ENCODE measurements around the gene SLC25A31.

The SLC25A31 gene

GRCh38 chr4:127730142-127730913 is at the start of gene SLC25A31:
Gene SLC25A31, plus strand, starts transcription at chr4:127730400. Its CDS starts 146 bp downstream, at chr4:127730546.
- no peak within 1 kb of the TSS for H3K27ac Mint-ChIP-seq
- no peak within 1 kb of the TSS for H3K4me3 Mint-ChIP-seq
- no peaks in the 10 kb centered on the region for H3K4me1 Mint-ChIP-seq
- H3K9me3 Mint-ChIP-seq: no peaks in the 10 kb centered on the region
- no peaks in the 10 kb centered on the region for H3K27me3 Mint-ChIP-seq (ENCODE audit: low read depth)
- no peak for TF ChIP-seq CTCF (IDR thresholded peaks at IDR 0.05; ENCODE audit: unreplicated experiment in 3 of 3)
- H3K36me3 Mint-ChIP-seq (ENCODE audit: low read depth): no peaks in the 10 kb centered on the region

- Mint-ChIP-seq H3K27ac (no peak overlapping the region), H3K4me3 (no peak overlapping the region), H3K36me3 (ENCODE audit: low read depth) (peaks cover 45% of the 10 kb centered on the region), H3K9me3 (no peaks in the 10 kb centered on the region), H3K27me3 (ENCODE audit: low read depth) (no peaks in the 10 kb centered on the region), H3K4me1 (no peaks in the 10 kb centered on the region)
- TF ChIP-seq CTCF (IDR thresholded peaks at IDR 0.05; ENCODE audit: unreplicated experiment in 3 of 3): no peak
These were observed 44.9 kb upstream of the SLC25A31 start for GRCh38 chr4:127685292-127685691.

GRCh38 chr4:127686658-127687057 is 43.5 kb upstream of the SLC25A31 start:
- Mint-ChIP-seq H3K27ac (no peak overlapping the region), H3K9me3 (no peaks in the 10 kb centered on the region), H3K4me1 (no peaks in the 10 kb centered on the region), H3K4me3 (no peak overlapping the region), H3K27me3 (ENCODE audit: low read depth) (no peaks in the 10 kb centered on the region), H3K36me3 (ENCODE audit: low read depth) (peaks cover 57% of the 10 kb centered on the region)
- no peak for TF ChIP-seq CTCF (IDR thresholded peaks at IDR 0.05; ENCODE audit: unreplicated experiment in 3 of 3)

GRCh38 chr4:127687580-127687979 is 42.6 kb upstream of the SLC25A31 start:
- no peak for TF ChIP-seq CTCF (IDR thresholded peaks at IDR 0.05; ENCODE audit: unreplicated experiment in 3 of 3)
- H3K9me3 Mint-ChIP-seq: peaks cover 7% of the 10 kb centered on the region
- H3K27me3 Mint-ChIP-seq (ENCODE audit: low read depth): no peaks in the 10 kb centered on the region
- H3K4me1 Mint-ChIP-seq: no peaks in the 10 kb centered on the region
- peaks cover 66% of the 10 kb centered on the region for H3K36me3 Mint-ChIP-seq (ENCODE audit: low read depth)
- no peak overlapping the region for H3K27ac Mint-ChIP-seq
- H3K4me3 Mint-ChIP-seq: no peak overlapping the region

GRCh38 chr4:127698789-127699200 is 31.4 kb upstream of the SLC25A31 start:
- no peak overlapping the region for H3K4me3 Mint-ChIP-seq
- no peak for TF ChIP-seq CTCF (IDR thresholded peaks at IDR 0.05; ENCODE audit: unreplicated experiment in 3 of 3)
- H3K27ac Mint-ChIP-seq: no peak overlapping the region
- peaks cover 44% of the 10 kb centered on the region for H3K36me3 Mint-ChIP-seq (ENCODE audit: low read depth)
- H3K4me1 Mint-ChIP-seq: no peaks in the 10 kb centered on the region
- H3K27me3 Mint-ChIP-seq (ENCODE audit: low read depth): no peaks in the 10 kb centered on the region
- H3K9me3 Mint-ChIP-seq: peaks cover 14% of the 10 kb centered on the region

GRCh38 chr4:127708985-127709384 is 21.2 kb upstream of the SLC25A31 start:
- Mint-ChIP-seq H3K27me3 (ENCODE audit: low read depth) (no peaks in the 10 kb centered on the region), H3K27ac (peak overlapping the region; percentile 91 to 97 (median 93)), H3K4me3 (peak overlapping the region in 1 of 3 experiments; percentile 13), H3K36me3 (ENCODE audit: low read depth) (peaks cover 58% of the 10 kb centered on the region), H3K4me1 (peaks cover 7% of the 10 kb centered on the region), H3K9me3 (no peaks in the 10 kb centered on the region)
- TF ChIP-seq CTCF (IDR thresholded peaks at IDR 0.05; ENCODE audit: unreplicated experiment in 3 of 3): no peak
